Urinary bladder (tissue), 4 donors: Measurements from ENCODE around the gene DNAH11. TPM values are rescaled to one million over a fixed set of nuclear protein-coding genes. Genes with fewer than 3 reads are reported as not detected.

ENCODE experiments used
- DNase-seq: peaks from one replicate; pipeline ENCODE4 v3.0.0-alpha.2; 2015; ENCODE audit errors: extremely low spot score
- H3K27ac ChIP-seq: one replicate; pipeline ENCODE4 v1.5.1; 2013; ENCODE audit warnings: low read depth, mild to moderate bottlenecking, moderate library complexity
- H3K36me3 ChIP-seq: one replicate; pipeline ENCODE4 v1.6.1; 2013; ENCODE audit warnings: mild to moderate bottlenecking, moderate library complexity; ENCODE audit not compliant: insufficient read depth
- H3K4me1 ChIP-seq: one replicate; pipeline ENCODE4 v1.6.1; 2013; ENCODE audit warnings: mild to moderate bottlenecking, moderate library complexity; ENCODE audit not compliant: insufficient read depth
- H3K4me3 ChIP-seq: one replicate; pipeline ENCODE4 v1.5.1; 2013; ENCODE audit warnings: low read depth, low read length
- WGBS: extraction: QIAGEN DNeasy Blood & Tissue Kit; methylation state at CpG from one replicate; pipeline ENCODE4 v1.1.7; 2013; 5-methylcytosine and 5-hydroxymethylcytosine counted together
- polyA plus RNA-seq: library from polyadenylated mRNA; stranded (reverse); fragments of 200-250 nt; gene quantifications from one replicate; pipeline ENCODE4 v1.2.3, GENCODE V29; 2013
- total RNA-seq: library from RNA; depleted of rRNA; stranded (reverse); fragments of >200 nt; gene quantifications from one replicate; pipeline ENCODE4 v1.2.3, GENCODE V29; 2014
- donor health status: healthy with polysubstance abuse.
- donor health status: healthy.

Gene DNAH11
- total and polyA plus RNA-seq, 2 donors = 0.14 to 0.32 TPM

DNA sequence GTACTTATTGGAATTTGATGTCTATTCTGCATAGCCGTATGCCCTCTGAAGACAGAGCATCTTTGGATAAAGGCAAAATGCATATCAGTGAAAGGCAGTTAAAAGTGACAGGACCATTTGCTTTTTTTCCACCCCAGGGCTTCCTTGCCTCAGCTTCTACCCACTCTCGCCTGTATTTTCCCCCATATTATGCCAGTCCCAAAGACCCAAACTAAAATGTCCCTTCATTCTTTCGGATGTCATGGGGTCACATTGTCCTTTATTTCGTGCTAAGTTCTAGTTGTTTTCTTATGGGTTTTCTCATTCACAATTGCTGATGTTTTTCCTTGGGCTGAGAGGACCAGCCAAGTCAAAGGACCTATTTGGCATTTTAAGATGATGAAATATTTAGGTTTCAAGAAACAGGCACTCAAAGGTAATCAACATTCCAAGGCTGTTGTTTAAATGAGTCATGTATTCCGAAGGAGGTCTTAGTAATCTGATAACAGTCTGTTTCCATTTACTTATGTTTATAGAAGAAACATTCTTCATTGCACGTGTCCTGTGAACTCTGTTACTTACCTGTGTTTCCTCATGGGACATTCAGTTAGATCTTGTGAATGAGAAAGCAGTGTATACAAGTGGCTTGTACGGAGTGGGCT, 74.1 kb downstream of the DNAH11 start:
- H3K27ac ChIP-seq = no peak overlapping the region
- 57% methylated on average over 7 of the region's 7 CpGs for WGBS
- no peak for DNase-seq
- no peaks in the 10 kb centered on the region for H3K4me1 ChIP-seq
- no peaks in the 10 kb centered on the region for H3K36me3 ChIP-seq
- no peak overlapping the region for H3K4me3 ChIP-seq

DNA sequence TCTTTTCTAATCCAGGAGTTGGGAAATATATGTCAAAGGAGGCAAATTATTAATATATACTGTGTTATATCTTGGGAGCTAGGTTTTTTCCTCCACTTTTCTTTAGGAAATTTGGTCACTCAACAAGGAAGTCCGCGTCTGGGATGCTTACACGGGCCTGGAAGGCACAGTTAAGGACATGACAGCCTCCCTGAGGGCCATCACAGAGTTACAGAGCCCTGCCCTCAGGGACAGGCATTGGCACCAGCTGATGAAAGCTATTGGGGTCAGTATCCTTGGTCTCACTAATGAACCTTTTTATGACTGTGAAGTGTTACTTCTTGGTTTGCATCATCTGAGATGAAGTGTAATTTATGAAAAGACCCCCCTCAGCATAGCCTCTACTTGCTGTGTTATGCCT, 74.7 kb downstream of the DNAH11 start:
- WGBS = 72% methylated on average over 3 of the region's 3 CpGs
- no peak overlapping the region for H3K27ac ChIP-seq
- H3K4me1 ChIP-seq = no peaks in the 10 kb centered on the region
- DNase-seq = no peak
- no peaks in the 10 kb centered on the region for H3K36me3 ChIP-seq
- H3K4me3 ChIP-seq = no peak overlapping the region

DNA sequence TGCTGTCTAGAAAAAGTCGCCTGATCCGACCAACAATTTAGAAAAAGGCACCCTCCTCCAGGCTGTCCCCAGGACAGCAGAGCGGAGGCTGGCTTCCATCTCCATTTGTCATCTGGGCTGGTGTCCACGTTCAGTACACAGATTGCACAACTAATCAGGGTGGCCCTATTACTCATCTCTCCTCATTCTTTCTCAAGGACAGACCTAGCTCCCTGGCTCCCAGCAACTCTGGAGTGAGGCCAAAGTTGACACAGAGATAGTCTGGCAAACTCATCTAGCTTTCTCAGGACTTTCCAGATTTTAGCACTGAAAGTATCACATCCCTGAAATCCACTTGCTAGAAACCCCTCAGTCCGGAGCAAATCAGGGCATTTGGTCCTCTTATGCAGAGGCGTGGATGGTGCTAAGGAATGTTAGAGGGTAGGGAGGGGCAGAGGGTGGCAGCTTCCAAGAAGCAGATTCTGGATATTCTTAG, 75.1 kb downstream of the DNAH11 start:
- 63% methylated on average over 6 of the region's 6 CpGs for WGBS
- no peak for DNase-seq
- no peaks in the 10 kb centered on the region for H3K36me3 ChIP-seq
- H3K4me1 ChIP-seq = no peaks in the 10 kb centered on the region
- H3K27ac ChIP-seq = no peak overlapping the region
- H3K4me3 ChIP-seq = no peak overlapping the region

DNA sequence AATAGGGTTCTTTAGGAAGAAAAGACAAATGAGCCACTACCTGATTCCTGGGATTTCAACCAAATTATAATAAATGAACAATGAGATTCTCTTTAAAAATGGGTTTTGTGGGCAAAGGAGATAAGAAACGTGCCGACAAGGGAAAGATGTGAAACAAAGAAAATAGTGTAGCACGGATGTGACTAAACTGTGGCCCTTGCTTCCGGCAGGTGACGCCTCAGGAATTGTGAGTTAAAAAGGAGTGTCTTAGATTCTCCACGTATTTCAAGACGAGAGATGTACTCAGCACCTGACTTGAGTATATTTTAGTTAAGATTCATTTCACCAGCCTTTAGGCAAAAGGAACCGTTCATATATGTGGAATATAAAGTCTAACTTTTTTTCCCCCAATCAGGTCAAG, 75.9 kb downstream of the DNAH11 start:
- Histone ChIP-seq H3K27ac (no peak overlapping the region), H3K36me3 (no peaks in the 10 kb centered on the region), H3K4me3 (no peak overlapping the region), H3K4me1 (no peaks in the 10 kb centered on the region)
- DNase-seq = no peak
- 82% methylated on average over 8 of the region's 8 CpGs for WGBS

DNA sequence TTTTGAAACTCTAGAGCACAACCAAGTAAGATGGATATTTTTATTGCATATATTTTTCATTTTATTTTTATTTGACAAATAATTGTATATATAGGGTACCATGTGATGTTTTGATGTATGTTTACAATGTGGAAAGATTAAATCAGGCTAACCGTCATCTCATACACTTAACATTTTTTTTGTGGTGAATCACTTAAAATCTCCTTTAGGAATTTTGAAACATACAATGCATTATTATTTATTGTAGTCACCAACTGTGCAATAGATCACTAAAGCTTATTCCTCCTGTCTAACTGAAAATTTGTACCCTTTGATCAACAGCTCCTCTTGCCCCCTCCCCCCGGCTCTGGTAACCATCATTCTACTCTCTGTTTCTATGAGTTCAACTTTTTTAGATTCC, 77.2 kb downstream of the DNAH11 start:
- Histone ChIP-seq H3K36me3 (no peaks in the 10 kb centered on the region), H3K27ac (no peak overlapping the region), H3K4me3 (no peak overlapping the region), H3K4me1 (no peaks in the 10 kb centered on the region)
- WGBS = 76% methylated on average over 2 of the region's 2 CpGs
- no peak for DNase-seq

DNA sequence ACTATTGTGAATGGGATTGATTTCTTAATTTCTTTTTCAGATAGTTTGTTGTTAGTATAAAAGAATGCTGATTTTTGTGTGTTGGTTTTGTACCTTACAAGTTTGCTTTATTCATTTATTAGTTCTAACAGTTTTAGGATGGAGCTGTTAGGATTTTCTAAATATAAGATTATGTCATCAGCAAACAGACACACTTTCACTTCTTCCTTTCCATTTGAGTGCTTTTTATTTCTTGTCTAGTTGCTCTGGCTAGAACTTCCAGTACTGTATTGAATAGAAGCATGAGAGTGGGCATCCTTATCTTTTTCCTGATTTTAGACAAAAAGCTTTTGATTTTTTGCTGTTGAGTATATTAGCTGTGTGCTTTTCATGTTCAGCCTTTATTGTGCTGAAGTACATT, 81.5 kb downstream of the DNAH11 start:
- no peak for DNase-seq
- H3K36me3 ChIP-seq = no peaks in the 10 kb centered on the region
- H3K27ac ChIP-seq = no peak overlapping the region
- no peak overlapping the region for H3K4me3 ChIP-seq
- H3K4me1 ChIP-seq = no peaks in the 10 kb centered on the region

DNA sequence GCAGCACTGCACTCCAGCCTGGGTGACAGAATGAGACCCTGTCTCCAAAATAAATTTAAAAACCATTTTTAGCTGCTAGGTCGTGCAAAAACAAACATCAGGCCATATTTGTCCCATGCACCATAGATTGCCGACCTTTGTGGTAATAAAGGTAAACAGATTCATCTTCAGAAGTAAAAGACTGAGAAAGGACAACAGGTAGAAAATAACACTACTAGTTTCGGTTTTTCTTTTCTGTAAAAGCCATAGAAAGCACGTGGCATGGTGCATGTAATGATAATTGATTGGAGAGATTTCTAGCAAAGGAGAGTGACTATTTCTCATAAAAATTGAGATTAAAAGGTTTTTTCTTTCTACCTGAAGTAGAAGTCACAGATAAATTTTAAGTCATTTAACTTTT, 93.9 kb downstream of the DNAH11 start:
- no peak overlapping the region for H3K4me3 ChIP-seq
- H3K4me1 ChIP-seq = no peaks in the 10 kb centered on the region
- no peaks in the 10 kb centered on the region for H3K36me3 ChIP-seq
- H3K27ac ChIP-seq = no peak overlapping the region
- 76% methylated on average over 4 of the region's 4 CpGs for WGBS
- DNase-seq = no peak

DNA sequence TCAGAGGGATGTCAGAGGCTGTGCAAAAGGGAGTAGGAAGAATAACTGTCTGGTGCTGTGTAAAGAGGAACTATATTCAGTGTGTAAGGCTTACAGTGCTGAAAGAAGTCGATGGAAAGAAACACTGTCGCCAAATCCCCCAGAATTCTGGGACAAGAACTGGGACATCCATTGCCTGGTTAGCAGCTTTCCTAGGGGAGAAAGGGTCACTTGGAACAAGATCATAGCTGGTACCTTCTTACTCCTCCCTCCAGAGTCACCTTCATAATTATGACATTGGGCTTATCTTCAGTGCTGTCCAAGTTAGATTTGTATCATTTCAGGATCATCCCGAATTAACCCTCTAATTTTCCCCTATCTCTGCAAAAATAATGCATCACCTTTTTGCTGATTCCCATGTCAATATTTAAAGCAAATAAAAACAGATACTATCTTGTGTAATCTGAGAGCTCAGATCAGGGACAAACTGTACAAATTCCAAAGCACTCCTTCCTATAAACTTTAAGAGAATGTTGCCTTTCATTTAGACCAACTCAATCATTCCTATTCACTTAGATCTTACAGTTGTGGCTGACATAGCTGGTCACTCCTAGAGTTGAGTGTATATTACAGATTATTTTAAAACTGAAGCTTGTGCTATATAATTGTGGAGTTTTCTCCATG, 96.5 kb downstream of the DNAH11 start:
- no peak overlapping the region for H3K4me3 ChIP-seq
- WGBS = 83% methylated on average over 3 of the region's 3 CpGs
- DNase-seq = no peak

DNA sequence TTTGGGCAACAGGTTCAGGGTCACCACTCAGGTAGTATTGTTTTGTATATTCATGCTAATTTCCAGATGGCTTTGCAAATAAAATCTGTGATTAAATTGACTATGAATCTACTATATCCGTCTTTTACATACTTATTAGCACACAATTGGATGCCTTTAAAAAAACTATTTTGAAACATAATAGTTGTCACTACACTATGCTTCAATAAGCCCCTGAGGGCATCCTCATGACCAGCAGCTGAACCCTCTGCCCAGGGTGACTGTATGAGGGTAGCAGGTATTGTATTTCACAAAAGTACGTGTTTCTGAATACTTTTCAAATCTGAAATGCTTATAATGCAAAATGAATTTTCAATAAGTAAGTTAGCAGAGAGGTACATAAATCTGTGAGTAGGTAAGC, 97.3 kb downstream of the DNAH11 start:
- Histone ChIP-seq H3K36me3 (no peaks in the 10 kb centered on the region), H3K4me1 (no peaks in the 10 kb centered on the region), H3K27ac (no peak overlapping the region), H3K4me3 (no peak overlapping the region)
- WGBS = 75% methylated on average over 2 of the region's 2 CpGs
- DNase-seq = no peak

More for the DNA sequence above, 96.5 kb downstream of the DNAH11 start:
- Histone ChIP-seq H3K36me3 (no peaks in the 10 kb centered on the region), H3K4me1 (no peaks in the 10 kb centered on the region), H3K27ac (no peak overlapping the region)

DNA sequence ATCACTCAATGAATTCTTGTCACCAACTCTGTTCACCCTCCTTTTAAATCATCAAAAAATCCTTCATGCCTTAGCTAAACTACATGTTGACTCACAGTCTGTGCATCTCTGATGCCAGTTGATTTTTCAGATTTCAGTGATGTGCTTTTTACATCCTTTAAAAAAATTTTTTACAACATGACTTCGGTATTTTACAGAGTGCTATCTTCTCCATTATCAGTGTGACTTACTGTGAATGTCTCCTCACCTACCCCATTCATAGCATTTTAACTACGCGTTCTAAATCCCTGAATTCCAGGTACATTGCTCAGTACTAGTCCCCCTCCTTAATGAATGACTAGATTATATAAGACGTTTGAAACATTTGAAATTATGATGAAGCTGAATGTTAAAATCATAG, 98.7 kb downstream of the DNAH11 start:
- H3K4me3 ChIP-seq = no peak overlapping the region
- WGBS = 66% methylated on average over 4 of the region's 4 CpGs
- H3K4me1 ChIP-seq = no peaks in the 10 kb centered on the region
- H3K27ac ChIP-seq = no peak overlapping the region
- no peaks in the 10 kb centered on the region for H3K36me3 ChIP-seq
- no peak for DNase-seq

DNA sequence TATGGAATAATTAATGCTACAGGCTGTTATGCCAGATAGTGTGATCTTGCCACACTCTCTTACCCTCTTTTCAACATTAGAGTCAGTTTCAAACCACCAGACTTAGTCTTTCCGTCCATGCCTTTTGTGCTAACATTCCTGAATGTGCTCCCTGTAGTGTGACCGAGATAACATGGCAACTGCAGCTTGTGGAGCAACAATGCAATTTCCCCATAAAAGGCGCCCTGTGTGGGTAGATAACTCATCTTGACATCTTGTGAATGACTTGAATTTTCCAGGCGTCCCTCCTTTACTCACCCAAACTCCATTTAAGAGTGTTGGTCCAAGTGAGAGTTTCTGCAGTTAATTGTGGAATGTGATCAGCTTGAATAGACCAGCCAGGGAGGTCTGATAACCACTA, 99.6 kb downstream of the DNAH11 start:
- 55% methylated on average over 4 of the region's 4 CpGs for WGBS
- no peak overlapping the region for H3K4me3 ChIP-seq

DNA sequence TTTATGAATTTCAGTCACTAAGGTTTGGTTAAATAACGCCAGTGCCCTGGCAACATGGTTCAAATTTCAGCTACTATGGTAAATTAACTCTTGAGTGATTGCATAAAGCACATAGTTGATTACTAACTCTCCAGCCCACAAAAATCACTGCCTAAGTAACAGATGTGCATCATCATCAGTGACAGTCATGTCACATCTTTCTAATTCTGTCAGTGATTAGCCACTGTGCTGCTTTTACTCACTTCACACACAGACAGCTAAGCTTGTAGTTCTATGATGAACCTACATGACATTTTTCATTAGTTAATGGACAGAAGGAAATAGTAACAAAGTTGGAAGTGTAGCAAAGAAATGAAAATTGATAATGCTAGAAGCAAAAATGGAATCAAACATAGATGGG, 108.9 kb downstream of the DNAH11 start:
- Histone ChIP-seq H3K4me1 (no peaks in the 10 kb centered on the region), H3K27ac (no peak overlapping the region), H3K4me3 (no peak overlapping the region), H3K36me3 (no peaks in the 10 kb centered on the region)
- DNase-seq = no peak
- 41% methylated on average over 1 of the region's 1 CpG for WGBS

More for the DNA sequence above, 99.6 kb downstream of the DNAH11 start:
- Histone ChIP-seq H3K4me1 (no peaks in the 10 kb centered on the region), H3K27ac (no peak overlapping the region), H3K36me3 (no peaks in the 10 kb centered on the region)
- no peak for DNase-seq

DNA sequence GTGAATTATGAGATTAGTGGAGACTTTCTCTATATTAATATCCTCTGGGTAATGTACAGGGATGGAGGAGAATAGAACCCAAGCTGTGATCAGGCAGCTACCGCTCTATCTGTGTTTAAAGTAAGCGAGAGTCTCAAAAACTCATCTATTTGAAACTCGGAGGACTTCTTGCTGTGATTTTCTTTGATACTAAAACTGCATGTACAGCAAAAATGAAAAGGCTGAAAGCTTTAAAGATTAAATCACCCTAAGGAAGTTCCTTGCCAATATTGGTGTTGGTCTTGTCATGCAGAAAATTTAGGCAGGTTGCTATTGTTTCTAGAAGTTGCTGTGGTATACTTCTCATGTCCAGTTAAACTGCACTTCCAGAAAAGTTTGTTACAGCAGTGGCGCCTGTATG, 110.8 kb downstream of the DNAH11 start:
- H3K36me3 ChIP-seq = no peaks in the 10 kb centered on the region
- DNase-seq = no peak
- H3K4me3 ChIP-seq = no peak overlapping the region
- 90% methylated on average over 4 of the region's 4 CpGs for WGBS
- H3K4me1 ChIP-seq = no peaks in the 10 kb centered on the region
- H3K27ac ChIP-seq = no peak overlapping the region

DNA sequence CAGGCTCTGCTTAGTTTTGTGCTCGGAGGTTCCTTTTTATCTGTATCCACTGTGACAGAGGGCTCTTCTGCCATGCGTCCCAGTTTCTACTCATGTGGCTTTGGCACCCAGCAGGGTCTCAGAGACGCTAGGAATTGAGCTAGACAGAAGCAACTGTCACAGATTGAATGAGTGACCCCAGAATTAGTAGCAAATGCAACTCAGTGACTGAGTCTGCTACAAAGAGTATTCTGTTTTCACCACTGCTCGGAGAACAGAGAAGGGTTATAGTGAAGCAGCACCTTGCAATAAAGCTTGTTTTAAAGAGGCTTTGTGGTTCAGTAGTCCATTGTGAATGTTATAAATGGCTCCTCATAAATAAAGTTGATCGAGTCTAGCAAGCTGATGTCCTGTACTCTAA, 113.2 kb downstream of the DNAH11 start:
- no peak for DNase-seq
- Histone ChIP-seq H3K36me3 (no peaks in the 10 kb centered on the region), H3K4me1 (no peaks in the 10 kb centered on the region), H3K4me3 (no peak overlapping the region), H3K27ac (no peak overlapping the region)
- WGBS = 70% methylated on average over 5 of the region's 5 CpGs
